ENCODE data around the gene GRB2.
A peak's percentile ranks its signal among the peaks of the same experiment; 100 is the strongest.

The GRB2 gene

GRCh38 chr17:75394332-75394918 is 11.1 kb downstream of the GRB2 start:
- DNase-seq (ENCODE audit: insufficient read length, low spot score) (no peak), FAIRE-seq (no peak)
- TF ChIP-seq CTCF (IDR thresholded peaks at IDR 0.05; ENCODE audit: insufficient read depth, missing control alignments): no peak

- no peak for TF ChIP-seq CTCF (IDR thresholded peaks at IDR 0.05; ENCODE audit: insufficient read depth, missing control alignments)
- peak; percentile 80 for DNase-seq (ENCODE audit: insufficient read length, low spot score)
- no peak for FAIRE-seq
These were observed 11.8 kb downstream of the GRB2 start for GRCh38 chr17:75393523-75394331.

GRCh38 chr17:75392559-75392958 is 12.9 kb downstream of the GRB2 start:
- FAIRE-seq: no peak
- DNase-seq (ENCODE audit: insufficient read length, low spot score): no peak

GRCh38 chr17:75390982-75391381 is 14.5 kb downstream of the GRB2 start:
- no peak for DNase-seq (ENCODE audit: insufficient read length, low spot score)
- TF ChIP-seq CTCF (IDR thresholded peaks at IDR 0.05; ENCODE audit: insufficient read depth, missing control alignments): no peak
- FAIRE-seq: no peak

More at GRCh38 chr17:75392559-75392958, 12.9 kb downstream of the GRB2 start:
- no peak for TF ChIP-seq CTCF (IDR thresholded peaks at IDR 0.05; ENCODE audit: insufficient read depth, missing control alignments)

- TF ChIP-seq CTCF (IDR thresholded peaks at IDR 0.05; ENCODE audit: insufficient read depth, missing control alignments): no peak
- DNase-seq (ENCODE audit: insufficient read length, low spot score) (no peak), FAIRE-seq (no peak)
These were observed 16.9 kb downstream of the GRB2 start for GRCh38 chr17:75388476-75389030.

- FAIRE-seq (no peak), DNase-seq (ENCODE audit: insufficient read length, low spot score) (no peak)
- TF ChIP-seq CTCF (IDR thresholded peaks at IDR 0.05; ENCODE audit: insufficient read depth, missing control alignments): no peak
These were observed 17.7 kb downstream of the GRB2 start for GRCh38 chr17:75387771-75388170.

- TF ChIP-seq CTCF (IDR thresholded peaks at IDR 0.05; ENCODE audit: insufficient read depth, missing control alignments): no peak
- no peak for FAIRE-seq
- no peak for DNase-seq (ENCODE audit: insufficient read length, low spot score)
These were observed 19.0 kb downstream of the GRB2 start for GRCh38 chr17:75386430-75386829.
